ENCODE measurements around the gene C15orf40.

GRCh38 chr15:82970078-82970686 is 41.3 kb downstream of the C15orf40 start:
- TF ChIP-seq CTCF (IDR thresholded peaks at IDR 0.05) (no peak), POLR2A (IDR thresholded peaks at IDR 0.05; ENCODE audit: low read depth) (no peak)
